DMS53 (cell line): ENCODE data around the gene SETBP1.
A peak's percentile ranks its signal among the peaks of the same experiment; 100 is the strongest.

Source experiments
- DNase-seq: peaks from one replicate; lab custom pipeline; 2025; lab: John Stamatoyannopoulos, UW

SETBP1 gene

DNA sequence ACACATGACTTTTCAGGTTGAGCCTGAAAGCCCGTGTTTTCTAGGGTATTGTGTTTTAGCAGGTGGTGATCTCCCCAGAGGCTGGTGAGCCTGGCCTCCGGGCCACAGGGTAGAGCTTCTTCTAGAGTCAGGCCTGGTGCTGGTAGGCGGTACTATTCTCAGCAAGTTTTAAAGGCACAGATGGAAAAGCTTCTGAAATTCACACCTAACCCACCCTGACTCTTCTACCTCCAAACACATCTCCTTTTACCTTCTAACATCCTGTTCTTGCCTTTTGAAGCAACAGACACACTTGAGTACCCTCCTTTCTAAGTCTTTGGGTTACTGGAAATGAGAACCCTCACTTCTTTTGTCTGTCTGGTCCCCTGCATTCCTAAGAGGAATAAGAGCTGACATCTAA lies 191.1 kb downstream of the SETBP1 start:
- no peak for DNase-seq

GRCh38 chr18:44876024-44876423 lies 195.3 kb downstream of the SETBP1 start:
- DNase-seq: peak; percentile 52

DNA sequence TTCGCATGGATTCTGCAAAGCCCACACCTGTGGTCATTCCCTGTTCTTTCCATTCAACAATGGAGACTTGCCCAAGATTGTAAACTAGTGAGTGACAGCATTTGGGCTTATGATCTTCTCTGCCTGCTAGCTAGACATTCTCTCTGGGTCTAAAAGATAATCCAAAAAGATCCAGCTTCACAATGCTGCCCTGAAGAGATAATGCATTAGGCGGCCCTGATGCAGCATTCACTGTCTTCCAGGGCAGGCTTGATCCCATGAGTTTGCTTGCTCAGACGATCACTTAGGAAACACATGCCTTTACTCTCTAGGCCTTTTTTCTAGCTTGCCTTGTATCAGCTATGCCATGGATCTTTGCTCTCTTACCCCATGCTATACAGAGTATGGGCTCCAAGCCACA lies 196.1 kb downstream of the SETBP1 start:
- no peak for DNase-seq

- DNase-seq: no peak
Observed at GRCh38 chr18:44878335-44878734, 197.6 kb downstream of the SETBP1 start.

DNA sequence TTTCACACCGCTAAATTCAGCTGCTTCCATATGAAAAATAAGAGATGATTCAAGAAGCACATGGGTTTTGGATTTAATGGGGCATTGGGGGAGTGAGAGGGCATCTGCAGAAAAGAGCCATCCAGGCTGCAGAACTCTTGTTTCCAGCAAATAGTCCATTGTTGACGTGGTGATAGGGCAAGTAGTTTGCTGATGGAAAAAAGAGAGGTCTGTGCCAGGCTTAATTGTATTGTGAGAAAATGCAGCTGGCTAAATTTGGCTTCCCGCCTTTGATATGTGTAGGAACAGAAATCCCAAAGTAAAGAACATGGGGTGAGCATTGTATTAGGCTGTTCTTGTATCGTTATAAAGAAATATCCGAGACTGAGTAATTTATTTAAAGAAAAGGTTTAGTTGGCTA lies 199.5 kb downstream of the SETBP1 start:
- no peak for DNase-seq

DNA sequence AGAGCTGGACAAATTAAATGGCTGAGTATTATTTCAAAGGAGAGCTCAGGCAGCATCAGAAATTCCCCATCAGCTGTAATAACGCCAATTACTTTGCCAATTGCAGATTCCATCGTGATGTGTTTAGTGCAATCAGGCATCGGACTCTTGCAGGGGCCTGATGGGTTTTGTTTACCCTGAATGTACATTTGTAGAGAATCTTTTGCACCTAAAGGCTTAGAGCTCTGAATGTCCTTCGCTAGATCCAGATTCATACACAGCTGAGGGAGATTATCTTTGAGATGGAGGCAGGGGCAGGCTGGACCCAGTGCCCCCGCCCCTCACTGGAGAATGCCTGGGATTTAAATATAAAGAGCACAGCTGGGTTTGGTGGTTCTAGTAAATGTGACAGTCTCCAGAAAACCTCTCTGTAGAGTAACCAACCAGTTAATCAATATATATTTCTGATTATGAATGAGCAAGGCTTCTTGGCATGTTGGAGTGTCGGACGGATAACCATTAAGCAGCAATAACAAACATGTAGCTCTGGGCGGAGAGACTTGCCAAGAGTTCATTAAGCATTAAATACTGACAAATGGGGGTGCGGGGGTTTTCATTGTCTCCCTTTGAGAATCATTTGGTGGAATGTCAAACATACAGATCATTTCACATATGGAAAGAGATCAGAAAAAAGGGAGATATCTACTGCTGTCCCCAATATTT lies 200.9 kb downstream of the SETBP1 start:
- no peak for DNase-seq

DNA sequence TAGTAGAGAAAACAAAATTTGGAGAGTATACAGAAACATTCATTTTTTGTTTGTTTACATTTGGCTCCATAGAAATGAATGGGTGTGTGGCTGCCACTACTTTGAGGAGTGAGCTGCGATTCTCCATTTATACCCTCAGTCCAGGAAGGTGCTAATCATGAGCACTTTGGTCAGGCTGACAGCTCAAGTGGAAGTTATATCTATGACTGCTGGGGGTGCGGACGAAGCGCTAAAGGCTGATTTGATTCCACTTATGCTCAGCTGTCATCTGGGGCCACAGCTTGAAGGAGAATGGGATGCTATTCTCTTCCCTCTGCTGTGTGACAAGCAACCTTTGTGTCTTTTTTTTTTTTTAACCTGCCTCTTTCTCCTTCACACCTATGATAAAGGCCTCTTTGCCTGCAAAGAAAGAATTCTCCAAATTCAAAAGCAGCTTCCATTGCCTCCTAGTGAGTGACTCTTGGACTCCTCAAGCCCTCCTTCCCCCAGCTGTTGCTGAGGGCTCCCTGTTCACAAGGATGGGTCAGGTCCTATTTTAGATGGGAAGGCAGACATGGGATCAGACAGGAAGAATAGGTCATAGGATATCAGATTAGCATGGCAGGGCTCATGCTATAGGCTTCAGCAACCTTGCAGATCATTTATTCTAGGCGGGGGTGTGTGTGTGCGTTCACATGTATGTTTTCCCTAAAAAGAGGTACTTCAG lies 201.6 kb downstream of the SETBP1 start:
- no peak for DNase-seq

GRCh38 chr18:44883671-44884070 lies 203.0 kb downstream of the SETBP1 start:
- no peak for DNase-seq

- no peak for DNase-seq
Observed at GRCh38 chr18:44884431-44884830, 203.7 kb downstream of the SETBP1 start.

- peak; percentile 11 for DNase-seq
Observed at GRCh38 chr18:44885507-44885906, 204.8 kb downstream of the SETBP1 start.

GRCh38 chr18:44887227-44887631 lies 206.5 kb downstream of the SETBP1 start:
- DNase-seq: peak; percentile 63

- no peak for DNase-seq
Observed at GRCh38 chr18:44889111-44889510, 208.4 kb downstream of the SETBP1 start.

DNA sequence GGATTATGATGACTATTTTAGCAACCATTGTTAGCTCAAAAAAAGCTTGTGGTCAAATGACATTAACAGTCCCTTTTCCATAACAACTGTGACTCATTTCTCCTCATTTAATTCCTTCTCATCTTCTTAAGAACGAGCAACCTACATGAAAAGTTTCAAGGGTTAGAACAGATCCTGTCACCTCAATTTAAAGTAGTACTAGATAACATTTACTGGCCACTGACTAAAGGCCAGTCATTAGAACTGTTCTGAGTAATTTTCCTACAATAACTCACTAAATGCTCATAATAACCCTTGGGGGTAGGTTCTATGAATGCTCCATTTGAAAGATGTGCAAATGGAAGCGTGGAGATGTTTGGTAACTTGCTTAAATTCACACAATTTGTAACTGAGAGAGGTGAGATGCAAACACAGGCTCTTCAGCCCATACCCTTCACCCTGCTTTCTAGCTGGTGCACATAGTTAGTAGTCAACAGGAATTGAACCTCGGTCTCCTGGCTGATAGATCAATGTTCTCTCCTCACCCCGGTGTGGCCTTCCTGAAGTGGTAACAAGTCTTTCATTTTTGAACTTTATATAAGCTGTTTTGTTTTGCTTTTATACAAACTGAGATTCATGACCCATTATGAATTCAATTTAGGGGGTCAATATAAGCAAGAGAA lies 212.5 kb downstream of the SETBP1 start:
- no peak for DNase-seq

GRCh38 chr18:44893966-44894365 lies 213.3 kb downstream of the SETBP1 start:
- DNase-seq: no peak

DNA sequence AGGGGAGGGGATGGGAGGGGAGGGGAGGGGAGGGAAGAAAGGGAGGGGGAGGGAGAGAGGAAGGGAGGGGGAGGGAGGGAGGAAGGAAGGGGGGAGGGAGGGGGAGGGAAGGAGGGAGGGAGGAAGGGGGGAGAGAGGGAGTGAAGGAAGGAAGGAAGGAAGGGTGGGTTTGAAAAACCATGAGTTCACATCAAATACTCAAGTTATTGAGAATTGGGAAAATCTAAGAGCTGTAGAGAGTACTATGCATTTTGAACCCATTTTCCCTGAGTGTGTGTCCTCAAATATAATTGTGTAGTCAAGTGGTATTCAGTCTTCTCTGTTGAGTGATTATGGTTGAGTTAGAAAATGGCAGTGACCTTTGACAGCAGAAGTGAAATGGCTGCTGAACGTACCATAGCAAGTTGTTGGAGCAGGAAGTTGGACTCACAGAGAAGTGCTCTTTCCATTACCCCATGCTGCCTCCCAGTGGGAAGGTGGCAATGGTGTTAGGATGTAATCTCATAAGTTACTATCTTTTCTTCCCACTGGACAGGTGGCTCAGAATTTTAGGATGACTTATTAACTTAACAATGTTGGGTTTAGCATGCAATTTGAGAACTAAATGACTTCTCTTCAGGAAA lies 214.6 kb downstream of the SETBP1 start:
- peak; percentile 87 for DNase-seq

DNA sequence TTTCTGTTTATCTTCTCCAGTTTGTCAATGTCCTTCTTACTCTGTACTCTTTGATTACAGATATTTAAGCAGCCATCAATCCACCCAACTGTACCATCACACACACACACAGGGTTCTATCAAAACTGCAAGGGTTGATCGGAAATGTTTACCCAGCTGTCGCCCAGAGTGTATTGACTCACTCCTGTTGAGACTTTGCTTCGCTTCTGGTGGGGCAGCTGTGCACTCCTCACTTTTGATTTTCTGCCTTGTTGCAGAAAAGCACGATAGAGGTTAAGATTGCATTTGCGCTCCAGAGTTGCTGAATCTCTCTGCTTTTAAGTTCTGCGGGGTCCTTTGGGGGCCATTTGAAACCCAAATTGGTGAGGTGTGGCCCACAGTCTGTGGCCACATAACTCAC lies 216.2 kb downstream of the SETBP1 start:
- peak; percentile 97 for DNase-seq

- DNase-seq: peak; percentile 80
Observed at GRCh38 chr18:44897411-44897810, 216.7 kb downstream of the SETBP1 start.

GRCh38 chr18:44897816-44898215 lies 217.1 kb downstream of the SETBP1 start:
- peak; percentile 56 for DNase-seq

GRCh38 chr18:44898498-44898897 lies 217.8 kb downstream of the SETBP1 start:
- DNase-seq: peak; percentile 36

DNA sequence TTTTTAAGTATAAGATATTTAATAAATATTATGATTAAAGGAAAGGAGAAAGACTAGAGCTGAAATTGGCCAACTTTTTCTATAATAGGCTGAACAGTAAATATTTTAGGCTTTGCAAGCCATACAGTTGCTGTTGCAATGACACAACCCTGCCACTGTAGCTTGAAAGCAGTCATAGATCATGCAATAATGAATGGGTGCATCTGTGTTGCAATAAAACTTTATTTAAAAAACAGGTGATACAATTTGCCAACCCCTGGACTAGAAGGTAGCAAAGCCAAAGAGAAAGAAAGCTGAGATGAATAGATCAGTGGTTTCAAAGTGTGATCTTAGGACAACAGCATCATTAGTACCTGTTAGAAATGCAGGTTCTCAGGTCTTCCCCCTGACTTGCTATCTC lies 219.1 kb downstream of the SETBP1 start:
- DNase-seq: peak; percentile 23

DNA sequence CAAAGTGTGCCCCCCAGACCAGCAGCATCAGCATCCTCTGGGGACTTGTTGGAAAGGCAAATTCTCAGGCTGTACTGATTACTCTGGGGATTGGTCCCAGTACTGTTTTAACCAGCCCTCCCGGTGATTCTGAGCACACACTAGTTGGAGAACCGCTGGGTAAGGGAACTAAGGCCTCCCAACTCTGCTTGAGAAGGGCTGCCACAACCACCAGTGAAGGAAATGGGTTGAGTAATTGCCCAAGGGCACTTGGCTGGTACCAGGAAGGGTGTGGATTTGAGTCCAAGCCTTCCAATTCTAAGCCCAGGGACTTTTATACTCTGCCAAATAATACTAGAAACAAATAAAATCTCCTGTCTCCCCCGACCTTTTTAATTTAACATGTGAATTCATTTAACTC lies 219.9 kb downstream of the SETBP1 start:
- no peak for DNase-seq

- peak; percentile 35 for DNase-seq
Observed at GRCh38 chr18:44901283-44901682, 220.6 kb downstream of the SETBP1 start.

DNA sequence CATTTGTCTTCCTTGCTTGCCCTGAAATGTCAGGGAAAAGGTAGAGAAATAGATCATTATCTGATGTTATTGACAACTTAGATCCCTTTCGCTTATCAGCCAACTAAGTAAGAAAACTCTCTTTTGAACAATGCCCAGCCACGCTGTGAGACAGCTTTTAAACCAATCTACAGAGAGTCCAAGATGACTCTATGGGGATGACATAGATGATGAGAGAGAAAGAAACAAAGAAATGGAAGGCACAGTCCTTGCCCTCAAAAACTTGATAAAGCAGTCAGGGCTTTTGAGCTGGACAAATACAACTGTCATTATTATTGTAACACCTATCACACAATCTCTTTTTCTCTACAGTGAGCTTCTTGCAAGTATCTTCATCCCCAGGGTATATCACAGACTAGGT lies 222.6 kb downstream of the SETBP1 start:
- no peak for DNase-seq
